Hindlimb muscle (tissue), 1 donor: ENCODE results near the gene TCERG1L. TPM values are rescaled to one million over a fixed set of nuclear protein-coding genes. Genes with fewer than 3 reads are reported as not detected.
"Not testable (repeated sequence)": the region's sequence is repeated elsewhere in the genome, so short reads cannot be mapped to it uniquely, and the experiment has no call there.

Source experiments
- DNase-seq: peaks from one replicate; pipeline ENCODE4 v3.0.0-alpha.2; 2013
- polyA plus RNA-seq: library from polyadenylated mRNA; unstranded; fragments of 120-200 nt; gene quantifications from one replicate; pipeline ENCODE4 v1.2.1, GENCODE V29; 2013; ENCODE audit not compliant: insufficient read length

TCERG1L gene
- polyA plus RNA-seq, 1 donor: 0.36 TPM

DNA sequence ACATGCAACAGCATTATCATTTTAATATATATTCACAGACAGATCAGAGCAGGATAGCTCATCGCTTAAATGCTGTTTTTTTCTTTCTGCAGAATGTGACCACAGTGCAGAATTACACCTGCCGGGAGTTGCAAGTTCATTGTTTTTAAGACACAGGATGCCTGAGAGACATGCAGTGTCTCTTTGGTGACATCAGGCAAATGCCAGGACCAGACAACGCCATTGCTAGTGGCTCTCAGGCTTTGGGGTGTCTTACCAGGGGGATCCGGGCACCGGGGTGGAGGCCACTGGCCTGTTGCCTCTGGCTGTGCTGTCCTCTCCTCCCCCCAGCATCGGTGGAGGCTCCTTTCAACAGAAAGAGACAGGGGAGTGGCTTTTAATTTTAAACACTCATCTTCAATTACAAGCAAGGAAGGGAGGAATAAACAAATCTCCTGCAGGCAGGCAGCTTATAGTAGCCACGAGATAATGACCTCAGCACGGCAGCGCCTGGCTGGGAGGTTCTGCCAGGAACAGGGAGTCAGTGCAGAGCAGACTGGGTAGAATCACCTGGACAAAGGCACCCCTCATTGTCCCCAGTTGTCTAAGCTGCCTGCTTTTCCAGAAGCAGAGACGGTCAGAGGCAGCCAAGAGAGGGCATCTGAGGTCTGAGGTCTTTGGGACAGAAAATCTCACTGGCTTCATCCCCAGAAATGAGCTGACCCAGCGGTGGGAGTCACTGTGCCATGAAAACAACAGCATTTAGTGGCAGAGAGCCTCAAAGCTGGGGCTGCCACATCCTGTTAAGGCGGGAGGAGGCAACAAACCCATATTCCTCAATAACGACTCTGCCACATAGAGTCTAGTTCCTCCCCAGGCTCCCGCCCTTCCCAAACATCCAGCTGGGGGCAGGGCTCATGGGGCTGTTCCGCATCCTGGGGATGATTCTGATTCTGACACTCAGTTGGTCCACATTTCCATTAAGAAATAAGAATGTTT is 148.4 kb downstream of the TCERG1L start:
- DNase-seq: no peak

DNA sequence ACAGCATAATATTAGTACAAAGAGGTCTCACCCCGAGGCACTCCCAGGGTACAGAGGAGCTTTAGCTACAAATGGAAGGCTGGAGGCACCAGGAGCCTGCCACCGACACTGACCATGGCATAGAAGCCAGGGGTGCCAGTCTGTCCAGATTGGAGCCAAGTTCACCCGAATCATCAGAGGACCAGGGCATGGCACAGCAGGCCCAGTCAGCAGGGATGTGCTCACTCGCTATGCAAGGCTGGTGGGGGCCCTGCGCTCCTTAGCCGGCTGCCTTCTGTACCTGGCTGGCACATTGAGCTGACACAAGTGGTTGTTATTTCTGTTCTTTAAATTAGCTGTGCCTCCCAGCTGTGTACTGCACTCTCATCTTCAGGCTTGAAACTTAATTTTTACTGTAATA is 149.3 kb downstream of the TCERG1L start:
- no peak for DNase-seq

DNA sequence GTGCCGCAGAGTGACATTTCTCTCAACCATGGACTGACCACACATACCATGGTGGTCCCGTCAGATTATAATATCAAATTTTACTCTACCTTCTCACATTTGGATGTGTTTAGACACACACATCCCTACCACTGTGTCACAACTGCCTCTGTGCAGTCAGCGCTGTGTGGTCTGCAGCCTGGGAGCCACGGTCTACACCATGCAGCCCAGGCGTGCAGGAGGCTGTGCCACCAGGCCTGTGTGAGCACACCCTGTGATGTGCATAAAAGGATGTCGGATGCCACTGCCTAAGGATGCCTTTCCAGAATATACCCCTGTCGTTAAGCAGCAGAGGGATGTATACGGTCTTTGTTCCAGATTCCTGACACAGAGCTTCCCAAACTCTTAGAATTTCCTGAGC is 150.4 kb downstream of the TCERG1L start:
- DNase-seq: no peak

- no peak for DNase-seq
Measured at GRCh38 chr10:131160219-131160875, 151.2 kb downstream of the TCERG1L start.

DNA sequence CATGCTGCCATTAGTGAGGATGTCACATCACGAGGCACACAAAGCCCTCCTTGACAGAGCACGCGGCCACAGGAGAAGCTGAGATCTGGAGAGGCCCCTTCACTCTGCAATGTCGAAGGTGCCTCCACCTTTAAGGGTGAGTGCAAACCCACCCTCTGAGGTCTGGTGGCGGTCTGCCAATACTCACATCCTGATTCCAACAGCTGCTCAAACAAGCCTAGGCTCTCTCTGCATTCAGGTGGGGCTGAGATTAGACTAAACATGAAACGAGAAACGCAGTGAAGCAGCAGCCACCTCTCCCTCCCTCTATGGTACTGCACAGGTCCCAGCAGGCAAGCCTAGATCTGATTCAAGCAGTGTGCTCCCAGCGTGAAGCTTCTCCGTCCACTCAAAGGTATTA is 151.8 kb downstream of the TCERG1L start:
- no peak for DNase-seq

- DNase-seq: no peak
Measured at GRCh38 chr10:131158695-131159094, 152.8 kb downstream of the TCERG1L start.

- DNase-seq: no peak
Measured at GRCh38 chr10:131157899-131158298, 153.6 kb downstream of the TCERG1L start.

DNA sequence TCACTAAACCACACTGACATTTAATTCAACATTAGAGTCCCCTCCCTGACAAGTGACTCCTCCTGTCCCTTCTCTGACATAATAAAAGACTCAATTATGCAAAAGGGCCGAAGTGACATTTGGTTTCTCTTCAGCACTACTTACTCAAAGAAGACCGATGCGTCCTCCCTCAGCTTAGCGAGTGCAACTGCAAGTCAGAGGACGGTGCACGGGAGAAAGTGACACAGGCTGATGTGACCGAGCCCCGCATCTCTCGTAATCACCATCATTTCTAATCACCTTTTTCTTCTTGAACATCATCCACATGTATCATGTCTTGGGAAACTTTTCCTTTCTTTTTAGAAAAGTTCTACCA is 155.7 kb downstream of the TCERG1L start:
- no peak for DNase-seq

GRCh38 chr10:131155218-131155875 is 156.2 kb downstream of the TCERG1L start:
- DNase-seq: no peak

DNA sequence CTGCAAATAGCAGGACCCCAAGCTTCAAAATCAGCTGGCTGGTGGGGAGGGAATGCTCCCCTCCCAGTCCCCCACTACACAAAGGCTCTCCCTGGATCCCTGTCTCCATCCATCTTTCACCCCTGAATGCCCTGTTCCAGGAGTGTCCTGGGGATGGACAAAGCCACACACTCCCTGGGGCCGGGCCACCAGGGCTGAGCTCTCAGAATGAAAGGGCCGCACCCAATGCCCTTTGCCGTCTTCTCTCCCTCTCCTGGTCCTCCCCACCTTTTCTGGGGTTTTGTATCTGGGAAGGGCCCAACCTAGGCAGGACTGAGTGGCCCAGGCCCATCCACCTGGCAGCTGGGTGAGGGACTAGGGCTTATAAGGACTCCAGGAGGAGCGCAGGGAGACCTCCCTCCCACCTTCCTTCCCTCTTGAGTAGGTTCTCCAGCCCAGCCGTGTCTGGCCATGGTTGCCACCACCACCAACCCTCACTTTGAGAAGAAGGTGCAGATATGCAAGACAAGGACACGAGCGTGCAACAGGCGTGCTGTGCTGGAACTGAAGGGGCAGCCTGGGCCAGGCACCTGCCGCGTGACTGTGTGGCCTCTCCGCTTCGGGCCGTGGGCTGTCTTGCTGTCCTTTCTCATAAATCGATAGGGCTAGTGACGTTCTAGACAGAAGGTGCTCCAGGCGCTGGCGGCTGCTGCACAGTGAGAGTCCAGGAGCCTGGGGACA is 157.1 kb downstream of the TCERG1L start:
- DNase-seq: no peak

- DNase-seq: not testable (repeated sequence)
Measured at GRCh38 chr10:131152456-131152855, 159.1 kb downstream of the TCERG1L start.

DNA sequence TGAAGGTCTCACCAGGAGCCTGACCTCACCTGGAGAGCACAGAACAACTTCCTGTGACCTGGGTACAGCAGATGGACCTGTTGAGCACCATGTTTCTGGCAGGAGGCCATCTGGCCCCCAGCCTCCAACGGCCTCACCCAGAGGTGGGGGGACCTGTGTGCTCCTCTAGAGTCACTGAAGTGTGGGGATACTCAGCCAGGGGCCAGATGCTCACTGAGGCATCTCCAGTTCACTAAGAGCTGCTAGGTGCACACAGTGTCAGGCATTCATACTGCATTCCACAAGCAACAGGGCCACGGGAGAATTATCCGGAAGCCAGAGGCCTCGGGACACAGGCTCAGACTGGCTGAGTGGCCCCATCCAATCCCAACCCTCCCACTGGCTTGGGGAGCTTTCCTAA is 161.4 kb downstream of the TCERG1L start:
- no peak for DNase-seq

DNA sequence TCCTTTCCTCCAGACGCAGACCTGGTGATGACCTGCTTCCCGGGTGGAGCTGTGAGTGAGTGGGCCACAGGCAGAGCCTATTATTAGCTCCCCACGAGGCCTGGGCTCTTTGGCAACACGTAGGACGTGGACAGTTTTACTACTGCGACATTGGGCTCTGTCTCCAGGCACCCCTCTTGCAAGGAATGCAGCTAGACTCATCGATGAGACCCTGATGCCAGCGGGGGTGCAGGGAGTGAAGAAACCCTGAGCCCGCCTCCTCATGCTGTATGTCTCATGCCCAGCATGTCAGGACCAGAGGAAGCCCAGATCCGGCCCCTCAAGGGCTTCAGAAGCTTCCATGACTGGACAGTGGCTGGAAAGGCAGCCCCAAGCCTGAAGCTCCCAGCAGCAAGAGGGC is 161.9 kb downstream of the TCERG1L start:
- DNase-seq: no peak

DNA sequence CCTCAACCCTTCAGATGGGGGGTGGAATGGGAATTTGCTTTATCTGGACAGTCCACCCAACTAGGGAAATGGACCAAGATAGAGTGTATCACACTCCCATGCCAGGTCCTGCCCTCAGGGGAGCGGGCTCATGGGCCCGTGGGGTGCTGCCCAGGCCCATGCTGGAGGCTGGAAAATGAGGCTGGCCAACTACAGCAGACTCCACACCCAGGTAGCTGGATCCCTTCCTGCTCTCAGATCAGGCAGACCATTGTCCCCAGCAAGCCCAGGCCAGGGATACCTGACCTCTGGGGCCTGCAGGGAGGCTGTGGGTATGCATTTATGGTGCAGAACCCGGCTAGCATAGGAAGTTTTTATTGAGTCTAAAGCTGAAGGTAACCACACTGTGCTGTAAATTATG is 162.4 kb downstream of the TCERG1L start:
- no peak for DNase-seq

DNA sequence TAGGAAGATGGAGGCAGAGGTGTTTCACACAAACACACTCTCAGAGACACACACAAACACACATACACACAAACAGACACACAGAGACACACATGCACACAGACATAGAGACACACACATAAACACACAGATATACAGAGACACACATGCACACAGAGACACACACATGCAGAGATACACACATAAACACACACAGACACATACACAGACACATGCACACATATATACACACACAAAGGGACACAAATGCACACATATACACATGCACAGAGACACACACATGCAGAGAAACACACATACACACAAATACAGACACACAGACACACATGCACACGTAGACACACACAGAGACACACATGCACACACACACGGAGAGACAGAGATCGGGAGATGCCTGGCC is 163.3 kb downstream of the TCERG1L start:
- no peak for DNase-seq

DNA sequence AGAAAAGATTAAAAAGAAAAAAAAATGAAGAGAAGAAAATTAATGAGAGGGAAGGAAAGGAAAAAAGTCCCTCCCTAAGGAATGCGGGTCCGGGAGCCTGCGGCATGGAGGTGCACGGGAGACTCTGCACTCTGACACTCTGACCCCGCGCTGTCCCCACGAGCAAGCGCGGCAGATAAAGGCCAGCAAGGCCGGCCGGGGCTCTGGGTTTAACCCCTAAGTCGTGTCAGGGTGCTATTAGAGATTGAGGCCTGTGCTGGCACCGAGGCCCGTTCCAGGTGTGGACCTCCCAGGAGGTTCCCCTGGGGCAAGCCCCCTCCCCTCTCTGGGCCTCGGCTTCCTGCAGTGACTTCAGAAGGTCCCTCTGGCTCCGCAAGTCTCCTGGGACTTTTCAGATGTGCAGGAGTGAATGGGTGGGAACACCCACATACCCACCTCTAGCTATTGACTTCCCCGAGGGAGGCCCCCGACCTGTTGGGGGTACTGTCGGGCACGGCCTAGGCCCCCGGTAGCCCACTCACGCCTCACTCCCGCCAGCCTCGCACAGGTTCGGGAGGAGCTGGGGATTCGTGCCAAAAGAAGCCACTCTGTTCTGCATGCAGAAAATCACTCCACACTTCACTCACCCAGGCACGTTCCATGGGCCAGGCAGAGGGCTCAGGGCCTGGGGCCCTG is 164.1 kb downstream of the TCERG1L start:
- no peak for DNase-seq

GRCh38 chr10:131146790-131147189 is 164.7 kb downstream of the TCERG1L start:
- no peak for DNase-seq

DNA sequence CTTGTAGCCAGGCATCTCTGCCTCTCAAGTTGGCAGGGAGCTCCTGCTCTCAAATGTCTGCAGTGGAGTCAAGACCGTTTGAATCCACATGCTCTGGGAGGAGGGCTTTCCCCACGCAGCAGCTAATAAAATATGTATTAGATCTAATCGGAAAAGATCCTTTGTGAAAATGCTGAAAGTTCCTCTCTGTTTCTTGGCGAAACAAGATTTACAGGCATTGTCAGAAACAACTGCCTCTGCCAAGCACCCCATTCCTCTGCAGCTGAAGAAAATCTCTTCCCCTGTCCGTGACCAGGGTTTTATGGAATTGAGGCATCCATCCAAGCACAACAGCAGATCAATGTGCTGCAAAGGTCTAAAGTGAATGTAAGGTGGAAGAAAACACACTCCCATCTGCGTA is 165.8 kb downstream of the TCERG1L start:
- DNase-seq: no peak

DNA sequence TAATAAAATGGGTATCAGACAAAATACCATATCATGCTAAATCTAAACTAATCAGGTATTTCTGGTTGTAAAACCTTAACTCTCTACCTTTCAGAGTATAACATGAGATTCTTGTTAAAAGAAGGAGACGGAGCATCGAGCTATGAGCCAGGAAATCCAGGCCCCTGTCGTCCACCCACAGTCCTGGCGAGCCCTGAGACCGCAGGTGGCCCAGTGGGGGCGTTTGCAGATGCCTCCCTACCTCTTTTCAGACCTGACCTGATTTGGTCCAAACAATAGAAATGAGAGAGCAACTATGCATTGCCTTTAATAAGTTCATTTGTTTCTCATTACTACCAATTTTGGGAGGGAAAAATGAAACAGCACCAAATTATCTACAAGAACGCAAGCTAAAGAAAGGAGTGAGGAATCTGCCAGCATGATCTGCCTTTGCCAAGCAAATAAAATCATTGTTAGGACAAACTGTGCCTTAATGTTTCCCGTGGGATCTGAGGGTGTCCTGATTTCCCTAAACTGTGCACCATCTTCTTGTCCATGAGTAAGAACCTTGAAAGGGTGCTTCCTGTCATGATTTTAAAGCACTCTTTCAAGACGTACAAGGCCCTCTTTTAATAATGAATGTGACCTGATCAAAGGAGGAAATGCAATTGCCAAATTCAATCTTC is 166.7 kb downstream of the TCERG1L start:
- DNase-seq: no peak

DNA sequence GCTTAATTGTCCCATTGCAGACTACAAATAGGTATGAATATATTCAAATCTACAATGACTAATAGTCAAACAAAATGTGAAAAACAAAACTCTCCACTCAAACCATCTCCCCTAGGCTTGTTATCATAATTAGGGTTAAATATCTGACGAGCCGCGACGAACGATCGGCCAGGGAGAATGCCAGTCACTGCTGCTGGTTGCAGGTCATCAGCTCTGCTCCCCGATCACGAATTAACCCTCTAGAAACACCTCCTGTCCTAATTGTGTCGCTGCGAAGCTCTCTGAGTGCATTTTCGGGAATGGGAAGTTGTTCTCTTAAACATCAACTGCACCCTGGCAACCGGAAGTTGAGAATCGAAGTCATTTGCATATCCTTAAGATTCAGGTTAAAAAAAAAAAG is 167.3 kb downstream of the TCERG1L start:
- DNase-seq: no peak

DNA sequence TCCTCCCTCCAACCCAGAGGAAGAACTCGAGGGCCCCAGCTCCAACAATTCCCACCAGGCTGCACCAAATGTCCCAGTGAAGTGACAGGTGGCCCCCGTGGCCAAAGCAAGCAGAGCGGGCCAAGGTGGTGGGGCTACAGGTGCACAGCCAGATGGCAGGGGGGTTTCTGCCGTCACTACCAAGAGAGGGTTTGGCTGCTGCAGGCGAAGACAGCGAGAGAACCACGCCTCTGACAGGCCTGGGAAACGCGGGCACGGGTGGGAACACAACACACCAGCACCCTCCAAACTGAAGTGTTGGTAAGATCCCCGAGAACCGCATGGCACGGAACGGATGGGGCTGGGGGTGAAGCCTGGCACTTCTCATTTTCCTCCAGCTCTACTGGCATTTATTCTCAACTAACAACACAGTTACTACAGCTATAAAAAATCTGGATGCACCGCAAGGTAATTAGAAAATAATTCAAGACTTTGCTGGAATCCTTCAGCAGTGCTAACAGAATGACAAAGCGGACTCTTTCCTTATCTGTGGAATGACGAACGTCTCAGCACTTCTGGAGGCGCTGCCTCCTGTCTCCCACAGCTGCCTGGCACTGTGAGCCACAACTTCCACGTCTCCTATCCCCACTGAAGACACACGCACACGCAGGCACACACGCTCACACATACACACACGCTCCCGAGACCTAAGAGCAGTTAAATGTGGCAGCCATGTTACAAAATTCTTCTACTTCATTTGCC is 167.9 kb downstream of the TCERG1L start:
- no peak for DNase-seq
